ENCODE results near the gene GPR35. TPM values are rescaled to one million over a fixed set of nuclear protein-coding genes. Genes with fewer than 3 reads are reported as not detected.

Gene GPR35
- total and polyA plus RNA-seq, 4 donors = 0.30 to 2.4 (median 0.44) TPM

DNA sequence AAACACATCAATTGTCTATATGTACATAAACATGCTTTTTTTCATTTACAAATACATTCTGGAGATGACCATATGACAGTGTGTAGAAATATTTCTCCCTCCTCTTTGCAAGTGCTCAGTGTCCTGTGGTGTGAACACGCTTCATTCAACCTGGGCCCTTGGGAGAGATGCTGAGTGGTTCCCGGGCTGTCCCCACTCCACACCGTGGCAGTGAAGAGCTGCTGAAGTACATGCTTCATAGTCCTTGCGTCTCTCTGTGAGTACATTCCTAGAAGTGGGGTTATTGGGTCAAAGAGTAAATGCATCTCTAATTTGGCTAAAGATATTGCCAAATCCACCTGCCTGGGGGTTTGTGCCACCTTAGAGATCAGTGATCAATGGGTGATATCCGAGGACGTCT lies 6.5 kb upstream of the GPR35 start:
- H3K36me3 ChIP-seq (ENCODE audit: control insufficient read depth in 4 of 4, insufficient read depth in 3 of 4, low read depth in 1 of 4, low read length in 3 of 4) = no peaks in the 10 kb centered on the region
- DNase-seq (ENCODE audit: low spot score) = no peak
- H3K9me3 ChIP-seq (ENCODE audit: control insufficient read depth in 4 of 4, low read length in 3 of 4) = peaks cover 0 to 3% (median 0%) of the 10 kb centered on the region in 4 donors
- no peak overlapping the region for H3K27ac ChIP-seq (ENCODE audit: low read depth in 1 of 2, low read length in 2 of 2)
- no peak for TF ChIP-seq NR2F2 (IDR thresholded peaks at IDR 0.05)
- TF ChIP-seq, protein P1, sequence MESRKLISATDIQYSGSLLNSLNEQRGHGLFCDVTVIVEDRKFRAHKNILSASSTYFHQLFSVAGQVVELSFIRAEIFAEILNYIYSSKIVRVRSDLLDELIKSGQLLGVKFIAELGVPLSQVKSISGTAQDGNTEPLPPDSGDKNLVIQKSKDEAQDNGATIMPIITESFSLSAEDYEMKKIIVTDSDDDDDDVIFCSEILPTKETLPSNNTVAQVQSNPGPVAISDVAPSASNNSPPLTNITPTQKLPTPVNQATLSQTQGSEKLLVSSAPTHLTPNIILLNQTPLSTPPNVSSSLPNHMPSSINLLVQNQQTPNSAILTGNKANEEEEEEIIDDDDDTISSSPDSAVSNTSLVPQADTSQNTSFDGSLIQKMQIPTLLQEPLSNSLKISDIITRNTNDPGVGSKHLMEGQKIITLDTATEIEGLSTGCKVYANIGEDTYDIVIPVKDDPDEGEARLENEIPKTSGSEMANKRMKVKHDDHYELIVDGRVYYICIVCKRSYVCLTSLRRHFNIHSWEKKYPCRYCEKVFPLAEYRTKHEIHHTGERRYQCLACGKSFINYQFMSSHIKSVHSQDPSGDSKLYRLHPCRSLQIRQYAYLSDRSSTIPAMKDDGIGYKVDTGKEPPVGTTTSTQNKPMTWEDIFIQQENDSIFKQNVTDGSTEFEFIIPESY (IDR thresholded peaks at IDR 0.05) = no peak
- TF ChIP-seq HNF4G (IDR thresholded peaks at IDR 0.05) = no peak
- no peak for TF ChIP-seq FOXA1 (IDR thresholded peaks at IDR 0.05)
- TF ChIP-seq YY1 (IDR thresholded peaks at IDR 0.05) = no peak
- no peak for TF ChIP-seq RXRA (IDR thresholded peaks at IDR 0.05)
- TF ChIP-seq, protein P2, sequence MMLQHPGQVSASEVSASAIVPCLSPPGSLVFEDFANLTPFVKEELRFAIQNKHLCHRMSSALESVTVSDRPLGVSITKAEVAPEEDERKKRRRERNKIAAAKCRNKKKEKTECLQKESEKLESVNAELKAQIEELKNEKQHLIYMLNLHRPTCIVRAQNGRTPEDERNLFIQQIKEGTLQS (IDR thresholded peaks at IDR 0.05) = no peak
- TF ChIP-seq, protein P3, sequence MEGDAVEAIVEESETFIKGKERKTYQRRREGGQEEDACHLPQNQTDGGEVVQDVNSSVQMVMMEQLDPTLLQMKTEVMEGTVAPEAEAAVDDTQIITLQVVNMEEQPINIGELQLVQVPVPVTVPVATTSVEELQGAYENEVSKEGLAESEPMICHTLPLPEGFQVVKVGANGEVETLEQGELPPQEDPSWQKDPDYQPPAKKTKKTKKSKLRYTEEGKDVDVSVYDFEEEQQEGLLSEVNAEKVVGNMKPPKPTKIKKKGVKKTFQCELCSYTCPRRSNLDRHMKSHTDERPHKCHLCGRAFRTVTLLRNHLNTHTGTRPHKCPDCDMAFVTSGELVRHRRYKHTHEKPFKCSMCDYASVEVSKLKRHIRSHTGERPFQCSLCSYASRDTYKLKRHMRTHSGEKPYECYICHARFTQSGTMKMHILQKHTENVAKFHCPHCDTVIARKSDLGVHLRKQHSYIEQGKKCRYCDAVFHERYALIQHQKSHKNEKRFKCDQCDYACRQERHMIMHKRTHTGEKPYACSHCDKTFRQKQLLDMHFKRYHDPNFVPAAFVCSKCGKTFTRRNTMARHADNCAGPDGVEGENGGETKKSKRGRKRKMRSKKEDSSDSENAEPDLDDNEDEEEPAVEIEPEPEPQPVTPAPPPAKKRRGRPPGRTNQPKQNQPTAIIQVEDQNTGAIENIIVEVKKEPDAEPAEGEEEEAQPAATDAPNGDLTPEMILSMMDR (IDR thresholded peaks at IDR 0.05; ENCODE audit: low read depth, low read length, missing input control) = no peak
- no peak for TF ChIP-seq HNF4A (conservative IDR thresholded peaks at IDR 0.05)
- TF ChIP-seq JUND (IDR thresholded peaks at IDR 0.05) = no peak
- no peak for TF ChIP-seq GABPA (IDR thresholded peaks at IDR 0.05 in 1 of 2, conservative IDR thresholded peaks at IDR 0.05 in 1 of 2)
- TF ChIP-seq, protein P4, sequence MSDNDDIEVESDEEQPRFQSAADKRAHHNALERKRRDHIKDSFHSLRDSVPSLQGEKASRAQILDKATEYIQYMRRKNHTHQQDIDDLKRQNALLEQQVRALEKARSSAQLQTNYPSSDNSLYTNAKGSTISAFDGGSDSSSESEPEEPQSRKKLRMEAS (IDR thresholded peaks at IDR 0.05) = no peak
- TF ChIP-seq TAF1 (conservative IDR thresholded peaks at IDR 0.05) = no peak
- TF ChIP-seq EGR1 (IDR thresholded peaks at IDR 0.05; ENCODE audit: low read depth in 2 of 2) = no peak
- TF ChIP-seq RAD21 (IDR thresholded peaks at IDR 0.05) = no peak
- TF ChIP-seq FOXA2 (IDR thresholded peaks at IDR 0.05) = no peak
- TF ChIP-seq, protein P5, sequence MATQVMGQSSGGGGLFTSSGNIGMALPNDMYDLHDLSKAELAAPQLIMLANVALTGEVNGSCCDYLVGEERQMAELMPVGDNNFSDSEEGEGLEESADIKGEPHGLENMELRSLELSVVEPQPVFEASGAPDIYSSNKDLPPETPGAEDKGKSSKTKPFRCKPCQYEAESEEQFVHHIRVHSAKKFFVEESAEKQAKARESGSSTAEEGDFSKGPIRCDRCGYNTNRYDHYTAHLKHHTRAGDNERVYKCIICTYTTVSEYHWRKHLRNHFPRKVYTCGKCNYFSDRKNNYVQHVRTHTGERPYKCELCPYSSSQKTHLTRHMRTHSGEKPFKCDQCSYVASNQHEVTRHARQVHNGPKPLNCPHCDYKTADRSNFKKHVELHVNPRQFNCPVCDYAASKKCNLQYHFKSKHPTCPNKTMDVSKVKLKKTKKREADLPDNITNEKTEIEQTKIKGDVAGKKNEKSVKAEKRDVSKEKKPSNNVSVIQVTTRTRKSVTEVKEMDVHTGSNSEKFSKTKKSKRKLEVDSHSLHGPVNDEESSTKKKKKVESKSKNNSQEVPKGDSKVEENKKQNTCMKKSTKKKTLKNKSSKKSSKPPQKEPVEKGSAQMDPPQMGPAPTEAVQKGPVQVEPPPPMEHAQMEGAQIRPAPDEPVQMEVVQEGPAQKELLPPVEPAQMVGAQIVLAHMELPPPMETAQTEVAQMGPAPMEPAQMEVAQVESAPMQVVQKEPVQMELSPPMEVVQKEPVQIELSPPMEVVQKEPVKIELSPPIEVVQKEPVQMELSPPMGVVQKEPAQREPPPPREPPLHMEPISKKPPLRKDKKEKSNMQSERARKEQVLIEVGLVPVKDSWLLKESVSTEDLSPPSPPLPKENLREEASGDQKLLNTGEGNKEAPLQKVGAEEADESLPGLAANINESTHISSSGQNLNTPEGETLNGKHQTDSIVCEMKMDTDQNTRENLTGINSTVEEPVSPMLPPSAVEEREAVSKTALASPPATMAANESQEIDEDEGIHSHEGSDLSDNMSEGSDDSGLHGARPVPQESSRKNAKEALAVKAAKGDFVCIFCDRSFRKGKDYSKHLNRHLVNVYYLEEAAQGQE (IDR thresholded peaks at IDR 0.05) = no peak
- H3K27me3 ChIP-seq (ENCODE audit: control insufficient read depth in 4 of 4, insufficient read depth in 4 of 4, low read length in 3 of 4) = no peaks in the 10 kb centered on the region
- H3K4me1 ChIP-seq (ENCODE audit: control insufficient read depth in 4 of 4, insufficient read depth in 4 of 4, low read length in 3 of 4) = peaks cover 0 to 2% (median 0%) of the 10 kb centered on the region in 4 donors
- no peak overlapping the region for H3K4me3 ChIP-seq (ENCODE audit: low read depth in 1 of 3, low read length in 3 of 3)
- 80% methylated on average over 6 of the region's 6 CpGs for WGBS
- no peak overlapping the region for H3K9ac ChIP-seq (ENCODE audit: low read depth in 1 of 2, low read length in 2 of 2)
